GM18499 (cell line): ENCODE results near the gene CHRDL1.

Experiments
- ATAC-seq: cut with Tn5 transposase; IDR thresholded peaks from one replicate; pipeline ENCODE4 v1.9.1; 2021; ENCODE audit warnings: moderate number of reproducible peaks; ENCODE audit not compliant: insufficient read depth, unreplicated experiment

CHRDL1 gene

DNA sequence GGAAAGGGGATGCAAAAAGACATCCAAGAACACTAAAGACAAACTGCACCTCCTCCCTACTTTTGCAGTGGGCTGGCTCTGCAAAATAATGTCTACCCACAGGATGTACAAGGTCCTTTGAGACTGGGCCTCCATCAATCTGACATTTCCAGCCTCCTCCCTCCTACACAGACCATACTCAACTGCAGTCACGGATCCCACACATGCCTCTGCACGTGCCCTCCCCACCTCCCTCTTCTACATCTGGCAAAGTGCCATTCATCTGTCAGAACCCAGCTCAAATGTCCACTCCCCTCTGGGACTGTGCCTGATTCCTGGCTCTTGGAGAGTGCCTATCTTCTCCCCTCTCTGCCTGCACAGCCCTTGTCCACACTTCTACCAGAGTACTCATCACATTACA, 50.3 kb downstream of the CHRDL1 start:
- ATAC-seq, result no peak

DNA sequence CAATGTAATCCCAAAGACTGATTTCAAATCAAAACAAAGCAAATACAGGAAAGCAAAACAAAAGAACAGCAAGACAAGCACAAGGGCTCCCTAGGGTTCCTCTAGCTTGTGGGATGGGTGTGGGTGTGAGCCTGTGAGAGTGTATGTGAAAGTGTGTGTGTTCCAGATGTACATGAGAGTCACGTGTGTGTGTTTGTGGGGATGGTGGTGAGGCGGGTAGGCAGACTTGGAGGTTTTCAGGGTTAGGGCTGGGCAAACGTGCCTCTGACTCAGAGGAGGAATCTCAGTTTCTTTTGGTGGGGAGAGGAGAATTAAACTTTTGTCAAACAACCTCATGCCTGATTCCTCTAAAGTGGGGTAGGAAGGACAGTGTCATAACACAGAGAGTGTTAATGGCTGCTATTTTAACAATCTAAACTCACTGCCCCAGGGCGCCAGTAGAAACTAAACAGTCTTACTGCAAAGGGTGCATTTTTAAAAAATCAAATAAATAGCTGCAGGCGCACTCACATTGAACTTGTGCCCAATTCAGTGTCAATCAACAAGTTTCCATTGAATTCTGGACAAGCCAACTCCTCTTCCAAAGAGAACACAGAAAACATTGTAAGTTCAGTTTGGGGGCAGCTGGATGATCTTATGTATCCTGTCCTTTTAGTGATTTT, 51.8 kb downstream of the CHRDL1 start:
- ATAC-seq, result no peak

DNA sequence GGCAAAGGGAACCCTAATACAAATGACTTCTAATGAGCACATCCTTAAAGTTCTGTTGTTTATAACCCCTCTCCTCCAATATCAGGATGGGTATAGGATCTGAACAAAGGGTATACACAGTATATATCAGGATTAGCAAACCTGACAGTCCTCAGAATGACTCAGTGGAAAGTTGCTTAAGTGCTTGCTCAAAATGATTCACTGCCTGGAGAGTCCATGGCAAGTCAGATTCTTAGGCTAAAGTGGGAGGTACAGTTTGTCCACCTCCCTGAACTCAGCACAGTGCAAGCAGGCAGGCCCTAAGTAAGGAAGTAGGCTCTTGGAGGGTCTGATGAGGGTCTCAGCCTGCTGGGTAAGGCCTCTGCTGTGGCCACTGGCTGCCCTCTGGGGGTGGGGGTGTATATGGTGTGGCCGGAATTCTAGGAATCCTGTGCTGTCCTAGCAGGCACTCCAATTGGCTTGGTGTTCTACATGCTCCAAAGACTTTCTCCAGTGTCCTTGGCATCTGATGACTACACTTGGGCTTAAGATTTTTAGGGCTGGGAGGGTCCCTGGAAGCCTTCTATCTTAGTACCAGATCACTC, 54.3 kb downstream of the CHRDL1 start:
- no peak for ATAC-seq

DNA sequence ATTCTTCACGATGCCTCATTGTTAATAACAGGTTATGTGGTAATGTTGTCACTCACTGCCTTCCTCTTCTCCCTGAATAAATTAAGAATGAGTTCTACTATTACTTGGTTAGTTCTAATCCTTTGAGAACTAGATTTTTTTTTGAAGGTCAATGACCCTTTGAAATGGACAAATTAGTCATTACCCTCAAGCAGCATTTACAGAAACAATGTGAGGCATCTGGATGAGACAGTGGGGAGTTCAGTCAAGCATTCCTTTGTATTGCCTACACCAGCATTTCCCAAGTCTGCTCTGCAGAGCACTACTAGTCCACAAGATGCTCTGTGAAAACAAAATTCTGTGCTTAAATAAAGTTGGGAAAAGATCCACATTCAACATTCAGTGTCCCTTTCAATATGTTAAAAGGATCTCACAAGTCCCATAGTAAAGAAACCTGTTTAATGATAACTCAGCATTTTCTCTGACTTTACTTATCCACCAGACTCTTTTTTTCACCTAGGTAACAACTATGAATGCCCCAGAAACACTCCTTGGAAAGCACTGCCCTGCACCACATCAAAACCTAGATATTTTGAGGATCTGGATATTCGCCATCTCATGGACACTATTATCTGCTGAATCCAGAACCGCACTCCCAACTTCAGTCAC, 60.6 kb downstream of the CHRDL1 start:
- ATAC-seq, result no peak

DNA sequence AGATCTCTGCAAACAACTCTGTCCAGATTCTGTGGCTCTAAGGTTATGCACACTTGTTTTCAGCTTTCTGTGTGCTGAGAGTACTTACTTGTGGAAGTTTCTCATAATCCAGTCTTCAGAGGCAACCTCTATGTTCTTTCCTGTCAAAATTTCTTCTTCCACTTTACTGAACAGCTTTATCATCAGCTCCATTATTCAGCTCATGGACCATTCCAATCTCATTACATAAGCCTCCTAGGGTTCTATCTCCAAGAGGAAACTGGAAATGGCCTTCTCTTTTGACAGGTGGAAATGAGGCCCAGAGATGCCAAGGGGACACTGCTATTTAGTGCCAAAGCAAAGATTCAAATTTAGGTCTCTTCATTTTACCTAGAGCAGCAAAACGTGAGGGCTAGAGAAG, 61.3 kb downstream of the CHRDL1 start:
- ATAC-seq, result no peak

DNA sequence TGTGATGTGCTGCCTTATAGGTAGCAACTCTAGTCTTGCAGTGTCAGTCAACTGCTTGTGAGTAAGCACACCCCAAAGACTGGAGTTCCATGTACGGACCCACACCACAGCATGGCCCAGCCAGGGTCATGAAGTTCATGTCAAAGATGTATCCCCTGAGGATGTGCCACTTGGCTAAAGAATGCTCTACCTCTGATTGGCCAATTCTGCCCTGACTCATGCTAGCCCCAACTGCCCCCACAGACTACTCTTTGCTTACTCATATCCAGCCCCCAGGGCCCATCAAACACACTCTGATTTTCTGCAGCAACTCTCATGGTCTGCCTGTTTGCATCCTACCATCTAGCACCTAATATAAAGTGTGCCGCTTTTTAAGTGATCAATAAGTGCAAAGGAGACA, 62.5 kb downstream of the CHRDL1 start:
- ATAC-seq, result no peak

DNA sequence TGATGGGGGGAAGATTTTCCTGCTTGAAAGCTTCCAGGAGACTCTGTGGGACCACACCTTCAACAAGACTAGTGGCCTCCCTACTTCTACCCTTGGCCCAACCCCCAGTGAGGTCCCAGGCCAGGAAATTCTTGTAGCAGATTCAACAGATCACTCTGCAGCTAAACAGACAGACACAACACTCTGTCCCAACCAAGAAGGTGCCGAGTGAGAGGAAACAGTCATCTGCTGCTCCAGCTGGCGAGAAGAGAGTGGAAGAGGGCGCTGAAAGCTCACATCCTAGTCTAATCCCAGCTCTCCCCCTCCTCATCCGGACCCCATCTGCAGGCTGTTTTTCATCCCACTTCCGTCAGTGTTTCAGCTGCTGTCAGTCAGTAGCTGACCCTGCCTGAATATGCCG, 63.4 kb downstream of the CHRDL1 start:
- no peak for ATAC-seq

DNA sequence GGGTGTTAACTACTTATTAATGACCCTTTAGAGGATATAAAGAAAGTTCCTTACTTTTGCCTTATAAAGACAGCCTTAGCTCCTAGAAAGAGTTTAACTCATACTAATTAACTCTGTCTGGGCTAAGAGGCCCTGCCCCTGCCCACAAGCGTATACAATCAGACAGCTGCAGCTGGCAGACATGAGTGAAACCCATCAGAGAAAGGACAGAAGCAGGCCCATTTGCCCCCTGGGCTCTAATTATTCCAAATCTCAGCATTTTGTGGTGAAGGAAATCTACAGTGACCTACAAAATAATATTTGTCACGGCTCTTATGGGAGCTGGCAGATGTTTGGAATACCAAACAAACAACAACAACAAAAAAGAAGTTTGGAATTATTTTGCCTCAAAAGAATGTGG, 71.8 kb downstream of the CHRDL1 start:
- ATAC-seq, result no peak

DNA sequence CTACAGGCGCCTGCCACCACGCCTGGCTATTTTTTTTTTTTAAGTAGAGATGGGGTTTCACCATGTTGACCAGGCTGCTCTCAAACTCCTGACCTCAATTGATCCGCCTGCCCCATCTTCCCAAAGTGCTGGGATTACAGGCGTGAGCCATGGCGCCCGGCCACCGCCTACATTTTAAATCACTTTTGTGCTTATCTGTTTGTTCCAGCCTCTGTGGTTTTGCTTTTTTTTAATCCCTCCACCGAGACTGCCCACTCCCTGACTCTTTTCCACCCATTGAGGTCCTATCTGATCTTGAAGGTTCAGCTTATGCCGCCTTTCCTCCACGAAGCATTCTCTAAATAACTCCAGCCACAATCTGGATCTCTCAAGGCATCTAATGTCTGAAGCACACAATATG, 73.5 kb downstream of the CHRDL1 start:
- ATAC-seq, result no peak

DNA sequence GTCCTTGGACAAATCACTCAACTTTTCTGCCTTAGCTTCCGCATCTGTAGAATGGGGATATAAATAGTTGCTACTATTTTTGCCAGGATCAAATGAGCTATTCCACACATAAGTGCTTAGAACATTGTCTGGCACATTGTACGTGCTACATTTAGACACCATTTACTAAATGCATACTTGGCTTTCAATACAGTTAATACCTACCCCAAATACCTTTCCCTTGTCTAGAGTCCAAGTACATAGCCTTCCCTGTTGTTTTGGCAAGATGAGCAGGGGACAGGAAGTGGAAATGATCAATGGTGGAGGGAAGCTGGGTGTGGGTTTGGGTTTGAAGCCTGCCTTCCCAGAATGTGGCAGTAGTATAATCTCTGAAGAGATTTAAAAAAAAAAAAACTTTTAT, 82.0 kb downstream of the CHRDL1 start:
- ATAC-seq, result no peak

DNA sequence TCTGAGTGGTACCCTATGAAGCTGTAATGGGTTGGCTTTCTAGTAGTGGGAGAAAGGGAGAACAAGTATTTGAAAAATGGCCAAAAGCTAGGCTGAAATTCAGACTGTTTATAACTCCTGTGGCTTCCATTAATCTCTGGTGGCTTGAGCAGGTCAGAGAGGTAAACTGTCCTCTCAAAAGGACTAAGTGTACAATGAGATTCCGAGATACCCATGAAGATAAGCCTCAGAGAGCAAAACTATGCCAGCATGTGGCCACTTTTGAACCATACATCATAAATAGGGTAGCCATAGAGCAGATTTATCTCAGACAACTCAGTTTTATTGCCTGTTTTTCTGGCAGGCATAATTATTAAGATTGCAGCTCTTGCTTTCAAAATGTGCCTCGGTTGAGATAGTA, 89.2 kb downstream of the CHRDL1 start:
- no peak for ATAC-seq

DNA sequence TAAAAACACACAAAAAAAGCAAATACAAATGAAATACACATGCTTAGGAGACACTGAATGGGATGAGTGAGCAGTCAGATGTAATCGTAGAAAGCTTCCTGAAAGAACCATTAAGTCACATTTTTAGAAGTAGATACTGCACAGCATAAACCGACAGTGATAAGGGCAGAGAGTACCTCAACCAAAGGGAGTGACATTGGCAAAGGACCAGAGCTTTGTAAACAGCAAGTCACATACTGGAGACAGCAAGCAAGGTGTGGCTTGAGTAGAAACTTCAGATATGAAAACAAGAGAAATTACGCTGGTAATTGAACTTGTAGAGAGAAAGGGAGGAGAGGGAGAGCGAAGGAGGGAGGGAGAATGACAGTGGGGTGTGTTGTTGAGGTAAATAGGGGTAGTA, 92.0 kb downstream of the CHRDL1 start:
- ATAC-seq, result no peak

DNA sequence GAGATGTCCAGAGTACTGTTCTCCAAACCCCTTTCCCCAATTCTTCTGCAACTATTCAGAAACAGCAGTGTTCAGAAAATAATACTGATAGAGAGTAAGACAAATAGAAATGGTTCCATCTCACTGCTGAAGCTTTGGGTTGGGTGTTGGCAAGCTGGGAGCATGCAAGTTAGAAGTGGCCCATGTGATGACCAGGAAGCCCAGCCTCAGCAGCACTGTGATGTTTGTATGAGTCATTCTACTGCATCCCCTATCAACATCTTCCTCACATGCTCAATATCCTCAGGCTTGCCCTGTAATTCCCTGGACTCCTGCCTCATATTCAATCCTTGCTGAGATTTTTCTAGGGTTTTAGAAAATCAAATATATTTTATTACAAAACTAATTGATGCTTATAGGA, 96.5 kb downstream of the CHRDL1 start:
- ATAC-seq, result peak; percentile 29

DNA sequence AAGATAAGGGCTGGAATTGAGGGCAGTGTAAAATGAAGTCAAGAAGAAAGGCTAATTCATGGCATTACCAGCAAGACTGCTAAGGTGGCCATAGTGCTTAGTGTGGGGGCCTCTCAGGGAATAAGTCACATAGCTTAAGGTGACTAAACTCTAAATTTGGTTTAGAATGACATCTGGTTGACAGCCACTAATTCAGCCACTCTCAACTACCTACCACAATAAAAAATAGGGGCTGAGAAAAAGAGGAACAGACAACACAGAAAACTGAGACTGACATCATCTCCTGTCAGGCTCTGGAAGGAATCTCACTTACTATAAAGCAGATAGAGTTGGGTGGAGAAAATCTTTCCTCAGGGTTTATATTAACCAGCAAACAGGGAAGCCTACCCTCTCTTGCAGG, 96.9 kb downstream of the CHRDL1 start:
- ATAC-seq, result peak; percentile 82

DNA sequence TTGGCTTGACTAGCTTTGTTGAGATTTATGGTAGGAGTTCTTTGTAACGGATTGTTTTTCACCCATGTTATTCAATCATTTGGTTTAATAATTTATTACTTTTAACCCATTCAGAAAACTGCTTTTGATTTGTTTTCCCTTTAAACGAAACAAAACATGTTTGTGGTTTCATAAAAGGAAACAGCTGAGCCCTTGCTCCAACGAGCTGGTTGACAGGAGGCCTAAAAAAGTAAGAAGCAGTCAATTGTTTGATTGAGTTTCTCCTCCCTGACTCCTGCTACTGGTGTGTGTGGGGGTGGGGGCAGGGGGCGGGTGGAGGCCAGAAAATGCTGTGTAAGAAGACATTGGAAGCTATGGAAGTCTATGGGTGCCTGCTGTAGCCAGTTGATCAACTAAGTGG, 102.8 kb downstream of the CHRDL1 start:
- ATAC-seq, result no peak

DNA sequence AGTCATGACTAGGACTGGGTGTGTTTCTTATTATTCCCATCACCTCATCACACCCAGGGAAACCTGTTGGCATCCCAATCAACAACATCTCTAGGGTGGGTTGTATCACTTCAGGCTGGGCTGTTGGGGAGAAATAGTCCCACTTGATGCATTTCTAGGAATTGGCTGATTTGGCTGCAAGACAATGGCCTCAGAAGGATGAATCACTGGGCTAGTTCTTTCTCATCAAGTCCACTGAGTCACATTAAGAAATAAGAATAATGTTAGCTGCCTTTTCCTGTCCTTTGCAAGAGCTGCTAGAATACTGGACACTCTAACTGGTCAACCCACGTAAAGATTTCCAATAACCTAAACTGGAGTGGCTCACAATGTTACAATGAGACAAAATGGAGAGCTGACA, 104.2 kb downstream of the CHRDL1 start:
- ATAC-seq, result no peak

DNA sequence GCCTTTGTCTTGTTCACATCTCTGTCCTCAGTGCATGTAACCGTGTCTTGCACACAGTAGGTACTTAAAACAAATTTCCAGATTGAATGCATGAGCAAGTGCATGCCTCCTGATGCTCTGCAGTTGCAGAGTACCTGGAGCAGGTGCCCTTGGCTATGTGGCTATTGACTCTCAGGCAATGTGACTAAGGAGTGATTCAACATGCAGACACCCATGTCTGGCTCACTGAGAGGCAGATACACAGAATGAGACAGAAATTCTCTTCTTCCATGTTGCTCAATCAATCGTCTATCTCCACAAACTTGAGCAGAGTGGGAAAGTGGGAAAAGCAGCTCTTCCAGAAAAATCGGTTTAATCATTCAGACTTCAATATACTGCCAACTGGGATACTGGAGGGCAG, 111.0 kb downstream of the CHRDL1 start:
- no peak for ATAC-seq

DNA sequence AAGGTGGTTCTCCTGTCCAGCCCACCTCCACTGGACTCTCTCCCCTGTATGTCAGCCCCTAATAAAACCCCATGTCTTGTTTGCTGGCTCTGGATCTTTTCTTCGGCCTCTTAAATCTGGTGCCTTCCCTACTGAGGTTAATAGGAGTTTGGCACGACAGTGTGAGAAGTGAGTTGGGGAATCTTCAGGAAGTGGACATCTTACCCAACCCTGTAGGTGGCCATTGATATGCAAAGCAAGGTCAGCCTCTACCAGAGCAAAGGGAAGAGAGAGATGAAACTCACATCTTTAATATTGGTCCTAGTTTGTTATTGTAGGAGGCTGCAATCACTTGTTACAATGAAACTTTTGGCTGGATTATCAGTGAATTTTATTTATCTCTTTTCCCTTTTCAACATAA, 111.7 kb downstream of the CHRDL1 start:
- ATAC-seq, result no peak

DNA sequence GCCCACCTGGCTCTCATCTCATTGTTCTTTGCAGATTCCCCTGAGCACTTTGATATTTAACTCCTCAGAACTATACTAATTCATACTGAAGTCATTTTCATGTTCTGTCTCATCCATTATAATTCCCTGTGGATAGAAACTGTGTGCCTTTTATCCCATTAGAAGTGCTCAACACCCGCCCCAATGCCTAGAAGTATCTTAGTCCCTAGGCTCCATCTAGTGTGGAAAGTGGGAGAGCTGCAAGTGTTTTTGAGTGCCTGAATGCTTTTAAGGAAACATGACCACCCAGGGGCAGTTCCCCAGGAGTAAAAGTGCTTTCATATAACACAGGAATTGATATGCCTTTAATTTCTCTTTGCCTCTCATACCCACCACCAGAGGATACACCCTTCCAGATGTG, 117.0 kb downstream of the CHRDL1 start:
- ATAC-seq, result no peak

DNA sequence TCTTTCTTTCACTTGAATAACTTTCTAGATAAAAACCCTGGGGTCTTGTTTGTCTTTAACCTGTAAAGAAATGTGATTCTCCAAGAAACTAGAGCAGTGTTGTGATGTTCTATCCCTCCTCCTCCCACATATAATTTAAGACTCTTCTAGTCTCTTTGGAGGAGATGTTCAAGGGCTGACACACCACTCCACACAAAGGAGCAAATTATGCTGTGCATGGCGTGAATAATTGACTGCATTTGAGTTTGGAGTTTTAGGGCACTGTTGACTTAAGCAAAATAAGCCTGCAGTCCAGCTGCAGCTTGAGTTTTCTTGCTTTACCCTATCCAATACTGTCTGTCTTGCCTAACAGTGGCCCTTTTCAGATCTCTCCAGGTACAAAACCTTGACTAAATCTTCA, 119.7 kb downstream of the CHRDL1 start:
- ATAC-seq, result no peak

DNA sequence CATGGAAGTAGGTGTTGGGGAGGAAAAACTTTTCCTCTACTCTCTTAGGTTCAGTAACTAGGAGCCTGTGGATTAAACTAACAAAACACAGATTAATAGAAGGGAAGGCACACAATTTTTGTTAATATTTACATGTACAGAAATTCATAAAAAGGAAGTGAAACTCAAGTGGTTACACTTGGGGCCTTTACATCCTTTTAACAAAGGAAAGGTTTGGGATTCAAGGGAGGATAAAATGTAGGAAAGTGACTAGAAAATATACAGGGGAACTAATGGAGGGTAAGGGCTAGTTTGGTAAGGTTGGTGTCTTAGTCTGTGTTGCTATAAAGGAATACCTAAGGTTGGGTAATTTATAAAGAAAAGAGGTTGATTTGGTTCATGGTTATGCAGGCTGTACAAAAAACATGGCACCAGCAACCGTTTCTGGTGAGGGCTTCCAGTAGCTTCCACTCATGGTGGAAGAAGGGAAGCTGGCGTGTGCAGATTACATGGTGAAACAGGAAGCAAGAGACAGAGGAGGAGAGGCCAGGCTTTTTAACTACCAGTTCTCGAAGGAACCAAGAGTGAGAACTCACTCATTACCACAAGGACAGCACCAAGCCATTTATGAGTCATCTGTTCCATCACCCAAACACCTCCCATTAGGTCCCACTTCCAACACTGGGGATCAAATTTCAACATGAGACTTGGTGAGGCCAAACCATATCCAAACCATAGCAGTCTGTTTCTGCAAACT, 124.4 kb downstream of the CHRDL1 start:
- ATAC-seq, result peak; percentile 97
